Measurements from ENCODE around the gene RAB21.

Gene RAB21, protein sequence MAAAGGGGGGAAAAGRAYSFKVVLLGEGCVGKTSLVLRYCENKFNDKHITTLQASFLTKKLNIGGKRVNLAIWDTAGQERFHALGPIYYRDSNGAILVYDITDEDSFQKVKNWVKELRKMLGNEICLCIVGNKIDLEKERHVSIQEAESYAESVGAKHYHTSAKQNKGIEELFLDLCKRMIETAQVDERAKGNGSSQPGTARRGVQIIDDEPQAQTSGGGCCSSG

GRCh38 chr12:71754461-71755145 is at the start of gene RAB21:
TSS of gene RAB21 (plus strand) at chr12:71754863. CDS start at chr12:71755130, 267 bp downstream.
- ATAC-seq = peak; percentile 93

GRCh38 chr12:71704920-71705319 is 49.7 kb upstream of the RAB21 start:
- no peak for ATAC-seq

- no peak for ATAC-seq
Measured at GRCh38 chr12:71708658-71709057, 46.0 kb upstream of the RAB21 start.

- peak; percentile 44 to 59 for ATAC-seq
Measured at GRCh38 chr12:71710276-71711125, 44.2 kb upstream of the RAB21 start.

DNA sequence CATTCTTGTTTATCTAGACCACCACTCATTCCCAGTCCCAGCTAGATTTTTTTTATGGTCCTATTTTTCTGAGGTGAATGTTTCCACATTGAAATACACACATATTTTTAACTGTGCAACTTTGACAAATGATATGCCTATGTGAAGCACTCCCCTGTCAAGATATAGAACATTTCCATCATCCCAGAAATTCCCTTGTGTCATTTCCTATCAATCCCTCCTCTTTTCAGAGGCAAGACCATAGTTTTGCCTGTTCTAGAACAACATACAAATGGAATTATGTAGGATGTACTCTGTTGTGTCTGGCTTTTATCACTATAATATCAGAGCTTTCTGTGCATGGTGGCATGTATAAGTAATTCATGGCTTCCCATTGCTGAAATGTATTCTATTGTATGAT is 36.1 kb upstream of the RAB21 start:
- ATAC-seq = no peak

GRCh38 chr12:71719647-71720370 is 34.9 kb upstream of the RAB21 start:
- ATAC-seq = no peak

GRCh38 chr12:71721783-71722505 is 32.7 kb upstream of the RAB21 start:
- no peak for ATAC-seq

GRCh38 chr12:71725011-71725410 is 29.7 kb upstream of the RAB21 start:
- no peak for ATAC-seq

GRCh38 chr12:71726548-71726947 is 28.1 kb upstream of the RAB21 start:
- ATAC-seq = no peak

DNA sequence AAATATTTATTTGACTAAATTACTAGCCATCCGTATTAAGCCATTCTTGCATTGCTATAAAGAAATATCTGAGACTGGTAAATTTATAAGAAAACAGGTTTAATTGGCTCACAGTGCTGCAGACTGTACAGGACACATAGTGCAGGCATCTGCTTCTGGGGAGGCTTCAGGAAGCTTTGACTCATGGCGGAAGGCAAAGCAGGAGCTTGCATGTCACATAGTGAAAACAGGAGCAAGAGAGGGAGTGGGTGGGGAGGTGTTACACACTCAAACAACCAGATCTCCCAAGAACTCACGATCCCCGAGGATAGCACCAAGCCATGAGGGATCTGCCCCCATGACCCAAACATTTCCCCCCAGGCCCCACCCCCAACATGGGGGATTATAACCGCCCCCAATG is 26.7 kb upstream of the RAB21 start:
- ATAC-seq = no peak

GRCh38 chr12:71730936-71731335 is 23.7 kb upstream of the RAB21 start:
- ATAC-seq = no peak

GRCh38 chr12:71731439-71732356 is 23.0 kb upstream of the RAB21 start:
- no peak for ATAC-seq

- no peak for ATAC-seq
Measured at GRCh38 chr12:71732357-71732712, 22.3 kb upstream of the RAB21 start.

- ATAC-seq = no peak
Measured at GRCh38 chr12:71737197-71737596, 17.5 kb upstream of the RAB21 start.

GRCh38 chr12:71742998-71743397 is 11.7 kb upstream of the RAB21 start:
- ATAC-seq = no peak

GRCh38 chr12:71744522-71745300 is 10.0 kb upstream of the RAB21 start:
- ATAC-seq = no peak

DNA sequence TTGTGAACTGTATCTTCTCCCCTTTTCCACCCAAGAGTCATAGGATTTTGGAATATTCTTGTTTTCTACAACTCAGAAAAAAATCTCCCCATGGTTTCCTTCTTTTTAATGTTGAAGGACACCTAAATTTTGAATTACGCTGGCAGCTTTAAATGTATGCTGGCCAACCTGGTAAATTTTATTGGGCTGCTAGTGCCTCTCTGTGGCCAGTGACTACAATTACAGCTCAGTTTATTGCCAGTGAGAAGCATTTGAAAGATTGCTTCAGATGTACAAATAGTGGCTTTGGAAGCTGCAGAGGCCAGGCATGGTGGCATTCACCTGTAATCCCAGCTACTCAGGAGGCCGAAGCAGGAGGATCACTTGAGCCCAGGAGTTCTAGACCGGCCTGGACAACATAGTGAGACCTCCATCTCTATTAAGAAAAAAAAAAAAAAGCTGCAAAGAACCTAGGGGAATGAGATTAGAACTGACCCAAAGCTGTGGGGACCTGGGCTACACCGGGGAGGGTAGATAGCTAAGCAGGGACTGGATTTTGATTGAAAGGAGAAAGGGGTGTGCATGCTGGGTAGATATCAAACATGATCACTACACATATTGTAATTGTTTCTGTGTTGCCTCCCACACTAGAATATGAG is 7.6 kb upstream of the RAB21 start:
- peak; percentile 53 to 73 for ATAC-seq

GRCh38 chr12:71748081-71748850 is 6.4 kb upstream of the RAB21 start:
- ATAC-seq = no peak

DNA sequence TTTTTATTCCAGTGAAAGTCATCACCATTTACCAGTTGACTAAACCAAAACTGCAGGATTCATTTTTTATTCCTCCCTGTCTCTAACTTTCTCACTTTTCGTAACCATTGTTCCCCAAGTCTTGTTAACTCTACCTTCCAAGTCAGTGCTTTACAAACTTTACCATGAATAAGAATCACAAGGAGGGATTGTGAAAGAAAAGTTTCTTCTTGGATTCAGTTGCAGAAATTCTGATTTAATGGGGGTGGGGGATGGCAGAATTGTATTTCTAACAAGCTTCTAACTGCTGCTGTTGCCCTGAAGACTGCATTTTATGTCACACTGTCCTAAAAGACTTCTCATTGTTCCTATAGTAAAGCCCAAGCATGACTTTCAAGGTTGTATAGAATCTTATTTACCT is 5.0 kb upstream of the RAB21 start:
- ATAC-seq = no peak
